HG02623 (cell line): ENCODE measurements around the gene CDHR2.
"Not testable (repeated sequence)": the region's sequence is repeated elsewhere in the genome, so short reads cannot be mapped to it uniquely, and the experiment has no call there.

Experiments
- ATAC-seq: cut with Tn5 transposase; IDR thresholded peaks from one replicate; pipeline ENCODE4 v1.9.1; 2021; ENCODE audit warnings: moderate library complexity; ENCODE audit not compliant: unreplicated experiment

The CDHR2 gene

GRCh38 chr5:176568657-176569056 lies 19.5 kb downstream of the CDHR2 start:
- no peak for ATAC-seq

- ATAC-seq, result no peak
These were observed 20.9 kb downstream of the CDHR2 start for GRCh38 chr5:176570044-176570443.

GRCh38 chr5:176573564-176574296 lies 24.6 kb downstream of the CDHR2 start:
- no peak for ATAC-seq

GRCh38 chr5:176574297-176574591 lies 25.1 kb downstream of the CDHR2 start:
- no peak for ATAC-seq

- no peak for ATAC-seq
These were observed 25.9 kb downstream of the CDHR2 start for GRCh38 chr5:176575066-176575465.

GRCh38 chr5:176575488-176576422 lies 26.6 kb downstream of the CDHR2 start:
- ATAC-seq, result no peak

GRCh38 chr5:176577312-176578176 lies 28.4 kb downstream of the CDHR2 start:
- ATAC-seq, result no peak

GRCh38 chr5:176578391-176578808 lies 29.3 kb downstream of the CDHR2 start:
- ATAC-seq, result no peak

GRCh38 chr5:176579323-176579722 lies 30.2 kb downstream of the CDHR2 start:
- no peak for ATAC-seq

- ATAC-seq, result no peak
These were observed 32.2 kb downstream of the CDHR2 start for GRCh38 chr5:176581361-176581760.

- ATAC-seq, result no peak
These were observed 33.9 kb downstream of the CDHR2 start for GRCh38 chr5:176583076-176583475.

- ATAC-seq, result no peak
These were observed 38.3 kb downstream of the CDHR2 start for GRCh38 chr5:176587398-176587797.

GRCh38 chr5:176588297-176588696 lies 39.2 kb downstream of the CDHR2 start:
- no peak for ATAC-seq

GRCh38 chr5:176589039-176589769 lies 40.1 kb downstream of the CDHR2 start:
- ATAC-seq, result no peak

- no peak for ATAC-seq
These were observed 41.0 kb downstream of the CDHR2 start for GRCh38 chr5:176590035-176590717.

GRCh38 chr5:176591667-176592066 lies 42.5 kb downstream of the CDHR2 start:
- ATAC-seq, result not testable (repeated sequence)

- ATAC-seq, result no peak
These were observed 43.4 kb downstream of the CDHR2 start for GRCh38 chr5:176592573-176592972.

GRCh38 chr5:176593273-176593869 lies 44.2 kb downstream of the CDHR2 start:
- ATAC-seq, result no peak

GRCh38 chr5:176594554-176594953 lies 45.4 kb downstream of the CDHR2 start:
- no peak for ATAC-seq
